ENCODE results near the gene RAPH1.

RAPH1 gene

GRCh38 chr2:203548887-203549286 is 13.8 kb upstream of the RAPH1 start:
- H4K8ac ChIP-seq (ENCODE audit: low read depth, low read length): no peak overlapping the region
- no peak overlapping the region for H3K4me3 ChIP-seq (ENCODE audit: low read depth, low read length)
- peaks cover 0 to 2% of the 10 kb centered on the region in 2 experiments for H3K4me1 ChIP-seq (ENCODE audit: control insufficient read depth in 1 of 2, insufficient read depth in 2 of 2, low read length in 2 of 2)
- no peak for DNase-seq
- no peak overlapping the region for H4K91ac ChIP-seq (ENCODE audit: low read depth, low read length)
- no peaks in the 10 kb centered on the region for H3K27me3 ChIP-seq (ENCODE audit: insufficient read depth, low read length)
- no peak overlapping the region for H2AFZ ChIP-seq (ENCODE audit: insufficient read depth, low read length, poor library complexity)
- no peak overlapping the region for H2BK5ac ChIP-seq (ENCODE audit: low read depth, low read length, poor library complexity)
- H3K9ac ChIP-seq (ENCODE audit: low read length): no peak overlapping the region
- no peak overlapping the region for H3K4me2 ChIP-seq (ENCODE audit: low read length)
- no peak overlapping the region for H3K14ac ChIP-seq (ENCODE audit: low read length)
- no peak overlapping the region for H2BK120ac ChIP-seq (ENCODE audit: insufficient read depth, low read length, poor library complexity)
- no peaks in the 10 kb centered on the region for H3K9me3 ChIP-seq (ENCODE audit: insufficient read depth, low read depth, low read length)
- H4K12ac ChIP-seq (ENCODE audit: low read depth, low read length): no peak overlapping the region
- no peaks in the 10 kb centered on the region for H3K36me3 ChIP-seq (ENCODE audit: control insufficient read depth in 1 of 2, insufficient read depth in 2 of 2, low read length in 2 of 2)
- no peak overlapping the region for H3K27ac ChIP-seq (ENCODE audit: low read depth, low read length)
- no peak overlapping the region for H3K18ac ChIP-seq (ENCODE audit: low read length)
- H3K79me1 ChIP-seq (ENCODE audit: low read length): no peaks in the 10 kb centered on the region
- no peak overlapping the region for H3K4ac ChIP-seq (ENCODE audit: low read depth, low read length)
- no peak overlapping the region for H3K23ac ChIP-seq (ENCODE audit: low read length)
- H2BK12ac ChIP-seq (ENCODE audit: low read length): no peak overlapping the region
- no peak overlapping the region for H2AK5ac ChIP-seq (ENCODE audit: low read length)
- no peaks in the 10 kb centered on the region for H3K79me2 ChIP-seq (ENCODE audit: control insufficient read depth, insufficient read depth, low read length, poor library complexity)

- Histone ChIP-seq H3K27ac (ENCODE audit: low read depth, low read length) (no peak overlapping the region), H2AK5ac (ENCODE audit: low read length) (no peak overlapping the region), H2AFZ (ENCODE audit: insufficient read depth, low read length, poor library complexity) (no peak overlapping the region), H3K9me3 (ENCODE audit: insufficient read depth, low read depth, low read length) (no peaks in the 10 kb centered on the region), H4K12ac (ENCODE audit: low read depth, low read length) (no peak overlapping the region), H2BK12ac (ENCODE audit: low read length) (no peak overlapping the region), H3K79me1 (ENCODE audit: low read length) (no peaks in the 10 kb centered on the region), H3K9ac (ENCODE audit: low read length) (no peak overlapping the region), H3K4me3 (ENCODE audit: low read depth, low read length) (no peak overlapping the region), H4K8ac (ENCODE audit: low read depth, low read length) (no peak overlapping the region), H3K18ac (ENCODE audit: low read length) (no peak overlapping the region), H4K91ac (ENCODE audit: low read depth, low read length) (no peak overlapping the region), H3K79me2 (ENCODE audit: control insufficient read depth, insufficient read depth, low read length, poor library complexity) (no peaks in the 10 kb centered on the region), H3K23ac (ENCODE audit: low read length) (no peak overlapping the region), H3K4me1 (ENCODE audit: control insufficient read depth in 1 of 2, insufficient read depth in 2 of 2, low read length in 2 of 2) (no peaks in the 10 kb centered on the region), H3K4me2 (ENCODE audit: low read length) (no peak overlapping the region), H3K4ac (ENCODE audit: low read depth, low read length) (no peak overlapping the region), H3K36me3 (ENCODE audit: control insufficient read depth in 1 of 2, insufficient read depth in 2 of 2, low read length in 2 of 2) (no peaks in the 10 kb centered on the region), H2BK120ac (ENCODE audit: insufficient read depth, low read length, poor library complexity) (no peak overlapping the region), H2BK5ac (ENCODE audit: low read depth, low read length, poor library complexity) (no peak overlapping the region), H3K27me3 (ENCODE audit: insufficient read depth, low read length) (no peaks in the 10 kb centered on the region), H3K14ac (ENCODE audit: low read length) (no peak overlapping the region)
- DNase-seq: no peak
- WGBS (ENCODE audit: extremely low coverage, insufficient coverage, insufficient read length): no CpG with 5 or more reads among the region's 1 CpG
Measured at GRCh38 chr2:203547356-203547755, 12.3 kb upstream of the RAPH1 start.

GRCh38 chr2:203544402-203544801 is 9.3 kb upstream of the RAPH1 start:
- no peak overlapping the region for H4K12ac ChIP-seq (ENCODE audit: low read depth, low read length)
- H3K4me3 ChIP-seq (ENCODE audit: low read depth, low read length): no peak overlapping the region
- no peak overlapping the region for H2BK12ac ChIP-seq (ENCODE audit: low read length)
- no peak overlapping the region for H3K4me2 ChIP-seq (ENCODE audit: low read length)
- WGBS (ENCODE audit: extremely low coverage, insufficient coverage, insufficient read length): no CpG with 5 or more reads among the region's 4 CpGs
- no peak overlapping the region for H3K18ac ChIP-seq (ENCODE audit: low read length)
- H3K27ac ChIP-seq (ENCODE audit: low read depth, low read length): no peak overlapping the region
- no peaks in the 10 kb centered on the region for H3K79me1 ChIP-seq (ENCODE audit: low read length)
- no peaks in the 10 kb centered on the region for H3K36me3 ChIP-seq (ENCODE audit: control insufficient read depth in 1 of 2, insufficient read depth in 2 of 2, low read length in 2 of 2)
- no peak overlapping the region for H2AK5ac ChIP-seq (ENCODE audit: low read length)
- H4K8ac ChIP-seq (ENCODE audit: low read depth, low read length): no peak overlapping the region
- H3K4me1 ChIP-seq (ENCODE audit: control insufficient read depth in 1 of 2, insufficient read depth in 2 of 2, low read length in 2 of 2): no peaks in the 10 kb centered on the region
- no peak overlapping the region for H4K91ac ChIP-seq (ENCODE audit: low read depth, low read length)
- no peak overlapping the region for H3K23ac ChIP-seq (ENCODE audit: low read length)
- no peaks in the 10 kb centered on the region for H3K27me3 ChIP-seq (ENCODE audit: insufficient read depth, low read length)
- H3K4ac ChIP-seq (ENCODE audit: low read depth, low read length): no peak overlapping the region
- H3K79me2 ChIP-seq (ENCODE audit: control insufficient read depth, insufficient read depth, low read length, poor library complexity): no peaks in the 10 kb centered on the region
- H3K9ac ChIP-seq (ENCODE audit: low read length): no peak overlapping the region
- H2BK120ac ChIP-seq (ENCODE audit: insufficient read depth, low read length, poor library complexity): no peak overlapping the region
- H2BK5ac ChIP-seq (ENCODE audit: low read depth, low read length, poor library complexity): no peak overlapping the region
- H3K14ac ChIP-seq (ENCODE audit: low read length): no peak overlapping the region
- DNase-seq: no peak
- H2AFZ ChIP-seq (ENCODE audit: insufficient read depth, low read length, poor library complexity): no peak overlapping the region
- no peaks in the 10 kb centered on the region for H3K9me3 ChIP-seq (ENCODE audit: insufficient read depth, low read depth, low read length)

- no peak overlapping the region for H2BK5ac ChIP-seq (ENCODE audit: low read depth, low read length, poor library complexity)
- H3K4me1 ChIP-seq (ENCODE audit: control insufficient read depth in 1 of 2, insufficient read depth in 2 of 2, low read length in 2 of 2): no peaks in the 10 kb centered on the region
- H4K8ac ChIP-seq (ENCODE audit: low read depth, low read length): no peak overlapping the region
- H4K91ac ChIP-seq (ENCODE audit: low read depth, low read length): no peak overlapping the region
- H2BK12ac ChIP-seq (ENCODE audit: low read length): peak overlapping the region; percentile 58
- no peak overlapping the region for H3K27ac ChIP-seq (ENCODE audit: low read depth, low read length)
- no peak overlapping the region for H3K14ac ChIP-seq (ENCODE audit: low read length)
- no CpG with 5 or more reads among the region's 8 CpGs for WGBS (ENCODE audit: extremely low coverage, insufficient coverage, insufficient read length)
- no peaks in the 10 kb centered on the region for H3K79me2 ChIP-seq (ENCODE audit: control insufficient read depth, insufficient read depth, low read length, poor library complexity)
- DNase-seq: peak in 1 of 2 donors; percentile 35
- H3K4me3 ChIP-seq (ENCODE audit: low read depth, low read length): no peak overlapping the region
- no peaks in the 10 kb centered on the region for H3K36me3 ChIP-seq (ENCODE audit: control insufficient read depth in 1 of 2, insufficient read depth in 2 of 2, low read length in 2 of 2)
- no peak overlapping the region for H3K18ac ChIP-seq (ENCODE audit: low read length)
- no peak overlapping the region for H3K23ac ChIP-seq (ENCODE audit: low read length)
- H2AK5ac ChIP-seq (ENCODE audit: low read length): no peak overlapping the region
- no peaks in the 10 kb centered on the region for H3K27me3 ChIP-seq (ENCODE audit: insufficient read depth, low read length)
- no peak overlapping the region for H4K12ac ChIP-seq (ENCODE audit: low read depth, low read length)
- no peak overlapping the region for H3K4me2 ChIP-seq (ENCODE audit: low read length)
- no peaks in the 10 kb centered on the region for H3K9me3 ChIP-seq (ENCODE audit: insufficient read depth, low read depth, low read length)
- no peak overlapping the region for H3K9ac ChIP-seq (ENCODE audit: low read length)
- no peaks in the 10 kb centered on the region for H3K79me1 ChIP-seq (ENCODE audit: low read length)
- H2AFZ ChIP-seq (ENCODE audit: insufficient read depth, low read length, poor library complexity): no peak overlapping the region
- no peak overlapping the region for H2BK120ac ChIP-seq (ENCODE audit: insufficient read depth, low read length, poor library complexity)
- H3K4ac ChIP-seq (ENCODE audit: low read depth, low read length): no peak overlapping the region
Measured at GRCh38 chr2:203543898-203544328, 8.8 kb upstream of the RAPH1 start.

All from trophoblast cell (in vitro differentiated cells and primary cell).